ENCODE data around the gene MAN2A1.

The MAN2A1 gene

DNA sequence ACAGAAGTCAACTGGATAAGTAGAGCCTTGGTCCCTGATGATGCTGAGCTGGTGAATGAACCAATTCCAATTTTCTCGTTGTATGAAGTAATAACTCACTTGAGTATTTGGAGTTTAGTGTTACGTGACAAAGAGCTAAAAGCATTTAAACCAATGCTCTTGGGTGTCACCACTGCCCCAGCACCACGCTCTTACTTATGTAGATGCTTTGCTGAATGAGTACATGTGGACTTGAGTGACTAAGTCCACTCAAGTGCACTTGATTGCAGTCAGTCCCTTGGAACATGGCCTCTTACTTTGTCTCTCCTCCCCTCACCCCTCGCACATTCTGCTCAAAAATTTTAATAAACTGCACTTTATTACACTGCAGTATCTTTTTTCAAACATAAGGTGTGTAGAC is 184.0 kb downstream of the MAN2A1 start:
- Histone ChIP-seq H3K9me3 (ENCODE audit: insufficient read depth, low read depth, low read length) (no peaks in the 10 kb centered on the region), H3K9ac (ENCODE audit: low read depth, low read length) (no peak overlapping the region), H3K27ac (ENCODE audit: low read depth, low read length) (no peak overlapping the region), H3K27me3 (ENCODE audit: insufficient read depth, low read length) (no peaks in the 10 kb centered on the region), H3K4me1 (ENCODE audit: insufficient read depth, low read length) (no peaks in the 10 kb centered on the region), H3K36me3 (ENCODE audit: insufficient read depth, low read length) (peaks cover 6% of the 10 kb centered on the region; the same call in 1 of the 2 replicates), H3K4me3 (ENCODE audit: low read length) (no peak overlapping the region)
- WGBS: 96% methylated on average over 4 of the region's 4 CpGs

DNA sequence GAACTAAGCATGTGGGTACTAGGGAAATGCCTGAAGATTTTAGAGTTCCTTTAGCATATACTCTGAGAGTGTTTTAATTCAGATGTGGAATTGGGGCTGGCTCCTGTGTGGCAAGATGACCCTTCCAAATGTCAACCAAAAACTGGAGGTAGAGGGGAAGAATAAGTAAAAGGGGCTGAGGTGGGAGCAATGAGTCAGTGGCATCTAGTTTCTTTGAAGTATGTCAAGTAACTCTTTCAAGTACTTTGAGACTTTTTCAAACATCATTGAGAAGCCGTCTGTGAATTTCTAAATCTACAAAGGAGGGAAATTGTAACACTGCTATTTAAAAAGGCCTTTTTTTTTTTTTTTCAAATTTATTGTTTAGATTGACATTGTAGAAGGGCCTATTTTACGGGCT is 184.4 kb downstream of the MAN2A1 start:
- Histone ChIP-seq H3K9me3 (ENCODE audit: insufficient read depth, low read depth, low read length) (no peaks in the 10 kb centered on the region), H3K27ac (ENCODE audit: low read depth, low read length) (no peak overlapping the region), H3K36me3 (ENCODE audit: insufficient read depth, low read length) (peaks cover 3% of the 10 kb centered on the region; the same call in 1 of the 2 replicates), H3K27me3 (ENCODE audit: insufficient read depth, low read length) (no peaks in the 10 kb centered on the region), H3K9ac (ENCODE audit: low read depth, low read length) (no peak overlapping the region), H3K4me3 (ENCODE audit: low read length) (no peak overlapping the region), H3K4me1 (ENCODE audit: insufficient read depth, low read length) (no peaks in the 10 kb centered on the region)
- 100% methylated on average over 1 of the region's 2 CpGs for WGBS

DNA sequence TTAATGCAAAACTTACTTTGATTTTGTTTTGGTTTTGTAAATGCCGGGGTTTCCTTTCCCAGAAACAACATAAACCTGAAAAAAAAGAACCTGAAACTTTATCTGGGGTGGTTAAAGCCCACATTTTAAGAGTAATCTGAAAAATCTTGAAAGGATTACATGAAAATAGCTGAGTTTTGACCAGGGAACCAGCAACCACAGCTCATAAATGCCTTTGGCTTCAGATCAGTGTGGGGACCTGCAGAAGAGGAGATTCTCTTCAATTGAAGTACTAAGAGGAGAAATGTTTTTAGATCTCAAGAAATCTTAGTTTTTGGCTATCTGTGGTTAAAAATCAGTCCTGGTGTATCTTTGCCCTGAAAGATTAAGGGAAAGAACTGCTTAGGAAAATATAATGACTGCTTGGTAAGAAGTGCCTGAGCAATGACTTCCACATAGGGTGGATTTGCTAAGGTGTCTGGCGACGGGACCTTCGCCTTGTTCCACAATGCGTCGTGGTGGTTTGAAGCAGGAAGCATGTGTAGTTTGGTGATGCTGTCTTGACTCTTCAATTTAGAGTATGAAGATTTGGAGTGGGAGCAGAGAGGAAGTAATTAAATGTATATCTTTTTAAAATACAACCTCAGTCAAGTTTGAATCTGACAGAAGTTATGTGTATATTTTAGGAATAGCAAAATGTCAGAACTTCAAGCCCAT is 186.5 kb downstream of the MAN2A1 start:
- Histone ChIP-seq H3K4me3 (ENCODE audit: low read length) (no peak overlapping the region), H3K27ac (ENCODE audit: low read depth, low read length) (no peak overlapping the region), H3K36me3 (ENCODE audit: insufficient read depth, low read length) (no peaks in the 10 kb centered on the region), H3K9ac (ENCODE audit: low read depth, low read length) (no peak overlapping the region), H3K27me3 (ENCODE audit: insufficient read depth, low read length) (no peaks in the 10 kb centered on the region), H3K4me1 (ENCODE audit: insufficient read depth, low read length) (no peaks in the 10 kb centered on the region), H3K9me3 (ENCODE audit: insufficient read depth, low read depth, low read length) (no peaks in the 10 kb centered on the region)
- WGBS: 98% methylated on average over 5 of the region's 6 CpGs

DNA sequence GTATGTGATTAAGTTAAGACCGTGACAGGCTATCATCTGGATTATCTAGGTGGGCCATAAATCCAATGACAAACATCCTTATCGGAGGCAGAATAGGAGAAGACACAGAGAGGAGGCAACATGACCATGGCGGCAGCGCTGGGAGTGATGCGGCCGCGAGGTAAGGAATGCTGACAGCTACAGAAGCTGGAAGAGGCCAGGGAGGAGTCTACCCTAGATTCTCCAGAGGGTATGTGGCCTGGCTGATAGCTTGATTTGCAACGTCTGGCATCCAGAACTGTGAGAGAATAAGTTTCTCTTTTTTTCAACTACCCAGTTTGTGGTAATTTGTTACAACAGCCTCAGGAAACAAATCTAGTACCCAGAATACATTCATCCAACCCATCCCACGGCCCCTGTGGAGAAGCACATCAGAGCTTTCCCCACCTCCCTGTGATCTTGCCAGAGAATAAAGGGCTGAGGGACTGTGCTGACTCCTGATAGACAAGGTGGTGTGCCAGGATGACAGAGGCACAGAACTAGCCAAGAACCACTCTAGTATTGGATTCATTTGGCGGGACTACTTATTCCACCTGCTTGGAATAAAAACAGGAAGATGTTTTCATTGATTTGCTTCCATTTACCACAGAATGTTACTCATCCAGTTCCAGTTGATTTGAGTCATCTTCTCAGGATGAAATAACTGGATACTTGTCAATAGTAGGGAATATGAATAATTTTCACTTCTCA is 187.4 kb downstream of the MAN2A1 start:
- H3K27me3 ChIP-seq (ENCODE audit: insufficient read depth, low read length): no peaks in the 10 kb centered on the region
- H3K27ac ChIP-seq (ENCODE audit: low read depth, low read length): no peak overlapping the region
- 89% methylated on average over 10 of the region's 10 CpGs for WGBS
- H3K9me3 ChIP-seq (ENCODE audit: insufficient read depth, low read depth, low read length): no peaks in the 10 kb centered on the region
- no peaks in the 10 kb centered on the region for H3K4me1 ChIP-seq (ENCODE audit: insufficient read depth, low read length)
- H3K4me3 ChIP-seq (ENCODE audit: low read length): no peak overlapping the region
- H3K36me3 ChIP-seq (ENCODE audit: insufficient read depth, low read length): no peaks in the 10 kb centered on the region
- no peak overlapping the region for H3K9ac ChIP-seq (ENCODE audit: low read depth, low read length)

DNA sequence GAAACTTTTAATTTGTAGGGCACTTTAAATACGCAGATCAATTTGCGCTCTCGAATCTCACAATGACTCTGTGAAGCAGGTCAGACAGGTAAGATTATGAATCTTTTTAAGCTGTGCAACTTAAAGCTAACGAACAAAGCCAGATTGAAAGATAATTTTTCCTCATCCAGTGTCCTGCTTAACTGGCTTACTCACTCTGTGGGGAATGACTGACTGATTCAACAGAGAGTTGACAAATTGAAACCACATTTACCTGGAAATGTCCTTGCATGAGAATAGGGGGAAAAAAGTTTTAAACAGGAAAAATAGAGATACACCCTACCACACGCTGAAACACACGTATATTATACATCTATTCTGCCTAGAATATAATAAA is 187.9 kb downstream of the MAN2A1 start:
- WGBS: 95% methylated on average over 4 of the region's 6 CpGs
- Histone ChIP-seq H3K9ac (ENCODE audit: low read depth, low read length) (no peak overlapping the region), H3K27ac (ENCODE audit: low read depth, low read length) (no peak overlapping the region), H3K9me3 (ENCODE audit: insufficient read depth, low read depth, low read length) (no peaks in the 10 kb centered on the region), H3K4me1 (ENCODE audit: insufficient read depth, low read length) (no peaks in the 10 kb centered on the region), H3K27me3 (ENCODE audit: insufficient read depth, low read length) (no peaks in the 10 kb centered on the region), H3K4me3 (ENCODE audit: low read length) (no peak overlapping the region), H3K36me3 (ENCODE audit: insufficient read depth, low read length) (no peaks in the 10 kb centered on the region)

DNA sequence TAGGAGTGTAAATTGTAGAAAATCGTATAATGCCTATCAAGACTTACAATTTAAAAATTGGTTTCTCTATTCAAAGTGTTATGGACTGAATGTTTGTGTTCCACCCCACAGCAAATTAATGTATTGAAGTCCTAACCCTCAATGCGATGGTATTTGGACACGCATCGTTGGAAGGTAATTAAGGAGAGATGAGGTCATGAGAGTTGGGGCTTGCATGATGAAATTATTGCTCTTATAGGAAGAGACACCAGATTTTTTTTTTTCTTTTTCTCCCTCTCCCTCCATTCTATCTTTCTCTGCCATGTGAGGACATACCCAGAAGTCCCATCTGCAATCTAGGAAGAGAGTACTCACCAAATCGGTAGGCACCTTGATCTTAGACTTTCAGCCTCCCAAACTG is 189.2 kb downstream of the MAN2A1 start:
- H3K4me1 ChIP-seq (ENCODE audit: insufficient read depth, low read length): no peaks in the 10 kb centered on the region
- H3K4me3 ChIP-seq (ENCODE audit: low read length): no peak overlapping the region
- no peaks in the 10 kb centered on the region for H3K36me3 ChIP-seq (ENCODE audit: insufficient read depth, low read length)
- H3K27ac ChIP-seq (ENCODE audit: low read depth, low read length): no peak overlapping the region
- no peak overlapping the region for H3K9ac ChIP-seq (ENCODE audit: low read depth, low read length)
- no peaks in the 10 kb centered on the region for H3K9me3 ChIP-seq (ENCODE audit: insufficient read depth, low read depth, low read length)
- WGBS: 94% methylated on average over 5 of the region's 5 CpGs
- H3K27me3 ChIP-seq (ENCODE audit: insufficient read depth, low read length): no peaks in the 10 kb centered on the region

DNA sequence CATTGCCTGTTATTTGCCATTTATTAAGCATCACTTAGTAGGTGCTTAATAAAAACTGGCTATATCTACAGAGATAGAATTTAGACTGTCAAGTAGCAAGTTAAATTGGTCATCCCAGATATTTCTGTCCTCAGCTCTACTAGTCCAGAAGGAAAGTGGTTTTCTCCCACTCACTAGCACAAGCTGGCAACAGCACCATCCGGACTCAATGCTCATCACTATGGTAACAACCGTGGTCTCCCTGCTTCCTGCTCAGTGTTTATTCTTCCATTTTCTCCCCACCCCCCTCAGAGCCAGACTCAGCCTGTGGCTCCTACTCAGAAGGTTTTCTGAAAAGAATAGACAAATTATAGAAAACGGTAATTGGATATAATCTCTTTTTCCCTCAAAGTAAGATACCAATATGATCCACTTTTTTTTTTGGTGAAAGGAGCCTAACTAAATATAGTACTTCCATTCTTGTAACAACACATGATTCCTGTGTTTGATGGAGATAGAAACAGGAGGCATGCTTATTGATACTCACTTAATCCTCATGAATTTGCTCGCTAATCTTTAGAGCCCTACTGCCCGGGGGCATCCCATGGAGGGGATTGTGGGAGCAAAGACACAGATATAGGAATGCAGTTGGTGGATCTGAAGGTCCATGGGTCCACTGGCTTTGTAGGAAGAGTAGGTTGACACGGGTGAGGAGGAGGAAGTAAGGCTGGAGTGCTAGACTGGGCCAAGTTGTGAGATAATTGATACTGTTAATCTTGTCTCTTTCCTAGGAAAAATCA is 191.4 kb downstream of the MAN2A1 start:
- Histone ChIP-seq H3K4me3 (ENCODE audit: low read length) (no peak overlapping the region), H3K27ac (ENCODE audit: low read depth, low read length) (no peak overlapping the region), H3K36me3 (ENCODE audit: insufficient read depth, low read length) (no peaks in the 10 kb centered on the region), H3K9me3 (ENCODE audit: insufficient read depth, low read depth, low read length) (no peaks in the 10 kb centered on the region), H3K27me3 (ENCODE audit: insufficient read depth, low read length) (no peaks in the 10 kb centered on the region), H3K9ac (ENCODE audit: low read depth, low read length) (no peak overlapping the region), H3K4me1 (ENCODE audit: insufficient read depth, low read length) (no peaks in the 10 kb centered on the region)
- 95% methylated on average over 5 of the region's 6 CpGs for WGBS

DNA sequence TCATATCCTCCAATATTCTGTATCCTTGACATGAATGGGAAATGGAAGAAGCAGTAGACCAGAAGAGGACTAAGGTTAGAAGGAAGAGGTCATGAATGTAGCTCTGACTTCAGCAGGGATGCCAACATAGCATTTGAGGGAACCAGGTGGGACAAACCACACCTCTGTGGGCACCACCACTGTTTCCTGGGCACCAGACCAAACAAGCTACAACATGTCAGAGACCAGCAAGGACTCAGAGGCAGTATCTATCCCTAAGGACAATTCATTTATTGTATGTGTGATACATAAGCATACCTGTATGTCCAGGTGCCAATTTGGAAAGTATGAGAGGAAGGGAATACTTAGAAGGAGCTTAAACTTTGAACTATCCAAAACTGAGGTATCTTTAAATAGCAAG is 192.8 kb downstream of the MAN2A1 start:
- H3K36me3 ChIP-seq (ENCODE audit: insufficient read depth, low read length): no peaks in the 10 kb centered on the region

DNA sequence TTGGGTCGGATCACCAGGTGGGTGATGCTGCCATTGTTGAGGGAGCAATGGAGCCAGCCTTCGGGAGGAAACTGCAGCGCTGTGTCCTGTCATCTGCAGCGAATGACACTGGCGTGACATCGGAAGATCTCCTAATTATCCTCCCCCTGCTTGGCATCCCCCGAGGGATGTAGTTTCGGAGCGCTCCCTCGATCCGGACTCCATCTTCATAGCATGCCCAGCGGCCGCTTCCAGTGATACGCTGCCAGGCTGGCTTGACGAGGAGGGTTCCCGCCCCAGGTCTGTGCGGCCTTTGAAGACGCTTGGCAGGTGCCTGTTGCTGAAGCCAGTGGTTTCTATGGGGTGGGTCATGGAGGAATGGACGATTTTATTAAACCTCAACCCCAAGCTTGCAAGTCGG is 194.9 kb downstream of the MAN2A1 start:
- no peaks in the 10 kb centered on the region for H3K4me1 ChIP-seq (ENCODE audit: insufficient read depth, low read length)
- H3K27me3 ChIP-seq (ENCODE audit: insufficient read depth, low read length): no peaks in the 10 kb centered on the region
- H3K4me3 ChIP-seq (ENCODE audit: low read length): no peak overlapping the region
- WGBS: 97% methylated on average over 20 of the region's 20 CpGs
- no peaks in the 10 kb centered on the region for H3K9me3 ChIP-seq (ENCODE audit: insufficient read depth, low read depth, low read length)
- H3K9ac ChIP-seq (ENCODE audit: low read depth, low read length): no peak overlapping the region
- no peaks in the 10 kb centered on the region for H3K36me3 ChIP-seq (ENCODE audit: insufficient read depth, low read length)
- H3K27ac ChIP-seq (ENCODE audit: low read depth, low read length): no peak overlapping the region

More for the DNA sequence above, 192.8 kb downstream of the MAN2A1 start:
- H3K27ac ChIP-seq (ENCODE audit: low read depth, low read length): no peak overlapping the region
- H3K9me3 ChIP-seq (ENCODE audit: insufficient read depth, low read depth, low read length): no peaks in the 10 kb centered on the region
- H3K4me1 ChIP-seq (ENCODE audit: insufficient read depth, low read length): no peaks in the 10 kb centered on the region
- H3K27me3 ChIP-seq (ENCODE audit: insufficient read depth, low read length): no peaks in the 10 kb centered on the region
- H3K9ac ChIP-seq (ENCODE audit: low read depth, low read length): no peak overlapping the region
- no peak overlapping the region for H3K4me3 ChIP-seq (ENCODE audit: low read length)

DNA sequence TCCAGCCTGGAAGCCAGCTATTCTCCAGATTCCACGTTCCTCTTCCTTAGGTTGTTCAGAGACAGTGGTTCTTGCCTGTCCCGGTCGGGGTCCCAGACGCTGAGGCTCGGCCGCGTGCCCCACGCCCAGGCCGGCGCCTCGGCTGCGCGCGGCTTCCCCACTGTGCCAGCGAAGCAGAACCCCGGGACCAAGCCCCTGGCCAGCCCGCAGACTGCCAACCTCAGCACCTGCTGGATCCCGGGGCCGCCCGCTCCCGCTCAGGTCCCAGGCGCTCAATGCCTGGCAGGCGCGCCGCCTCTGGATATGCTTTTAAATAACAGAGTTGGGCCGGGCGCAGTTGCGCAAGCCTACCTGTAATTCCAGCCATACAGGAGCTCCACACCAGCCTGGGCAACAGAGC is 195.5 kb downstream of the MAN2A1 start:
- no peaks in the 10 kb centered on the region for H3K4me1 ChIP-seq (ENCODE audit: insufficient read depth, low read length)
- H3K36me3 ChIP-seq (ENCODE audit: insufficient read depth, low read length): no peaks in the 10 kb centered on the region
- WGBS: 96% methylated on average over 28 of the region's 28 CpGs
- H3K9me3 ChIP-seq (ENCODE audit: insufficient read depth, low read depth, low read length): no peaks in the 10 kb centered on the region
- H3K4me3 ChIP-seq (ENCODE audit: low read length): no peak overlapping the region
- H3K27ac ChIP-seq (ENCODE audit: low read depth, low read length): no peak overlapping the region
- no peak overlapping the region for H3K9ac ChIP-seq (ENCODE audit: low read depth, low read length)
- H3K27me3 ChIP-seq (ENCODE audit: insufficient read depth, low read length): no peaks in the 10 kb centered on the region

DNA sequence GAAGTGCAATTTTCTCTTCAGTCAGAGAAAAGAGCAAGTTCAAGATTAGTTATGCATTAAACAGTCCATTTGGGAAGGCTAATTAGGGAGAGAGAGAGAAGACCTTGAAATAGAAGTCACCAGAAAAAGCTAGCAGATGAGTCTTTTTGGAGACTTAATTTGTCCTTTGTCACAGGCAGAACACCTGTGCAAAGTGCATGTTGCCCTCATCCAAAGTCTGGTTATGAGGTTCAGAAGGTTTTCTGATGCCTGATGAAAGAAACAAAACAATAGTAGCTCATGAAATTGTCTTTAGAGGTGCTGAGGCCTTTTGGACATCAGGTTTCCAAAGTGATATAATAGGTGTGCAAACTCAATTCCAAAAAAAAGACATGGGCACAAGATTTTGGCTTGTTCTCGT is 199.3 kb downstream of the MAN2A1 start:
- no peaks in the 10 kb centered on the region for H3K36me3 ChIP-seq (ENCODE audit: insufficient read depth, low read length)
- H3K9me3 ChIP-seq (ENCODE audit: insufficient read depth, low read depth, low read length): no peaks in the 10 kb centered on the region; the same call in 1 of the 2 replicates
- H3K27ac ChIP-seq (ENCODE audit: low read depth, low read length): no peak overlapping the region
- no peak overlapping the region for H3K9ac ChIP-seq (ENCODE audit: low read depth, low read length)
- 100% methylated on average over 1 of the region's 1 CpG for WGBS
- H3K4me3 ChIP-seq (ENCODE audit: low read length): no peak overlapping the region
- no peaks in the 10 kb centered on the region for H3K4me1 ChIP-seq (ENCODE audit: insufficient read depth, low read length)
- H3K27me3 ChIP-seq (ENCODE audit: insufficient read depth, low read length): no peaks in the 10 kb centered on the region
